ENCODE measurements around the gene IGFLR1. TPM values are rescaled to one million over a fixed set of nuclear protein-coding genes. Genes with fewer than 3 reads are reported as not detected.
A peak's percentile ranks its signal among the peaks of the same experiment; 100 is the strongest.

IGFLR1 gene
- total RNA-seq, 4 donors from 2014 or later: 0.87 to 4.8 (median 4.3) TPM

DNA sequence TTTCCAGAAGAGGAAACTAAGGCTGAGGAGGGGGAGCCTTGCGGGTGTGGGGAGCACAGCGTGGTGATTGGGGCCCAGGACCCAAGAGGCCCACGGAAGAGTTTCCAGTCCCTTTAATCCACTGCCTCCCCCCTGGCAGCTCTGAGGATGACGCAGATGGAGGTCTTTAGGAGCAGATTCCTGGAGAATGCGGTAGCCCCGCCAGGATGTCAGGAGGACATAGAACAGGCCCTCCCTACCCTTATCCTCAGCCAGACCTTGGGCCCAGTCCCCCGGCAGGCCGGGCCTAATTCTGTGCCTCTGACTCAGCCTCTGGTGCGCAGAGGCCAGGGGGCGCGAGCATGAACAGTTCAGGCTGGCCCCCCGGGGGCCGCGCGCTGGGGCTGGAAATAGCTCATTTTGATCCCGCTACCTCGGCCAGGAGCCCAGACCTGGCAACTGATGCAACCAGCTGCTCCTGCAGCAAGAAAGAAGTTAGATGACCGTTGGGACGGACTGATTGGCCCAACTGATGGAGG, 15.0 kb upstream of the IGFLR1 start:
- H3K27me3 ChIP-seq: no peaks in the 10 kb centered on the region
- H3K9me3 ChIP-seq: no peaks in the 10 kb centered on the region
- WGBS, 2 donors: 5 to 20% methylated on average over 1 to 16 of the region's 19 CpGs
- no peak for TF ChIP-seq POLR2A (IDR thresholded peaks at IDR 0.05)
- TF ChIP-seq, protein P1, sequence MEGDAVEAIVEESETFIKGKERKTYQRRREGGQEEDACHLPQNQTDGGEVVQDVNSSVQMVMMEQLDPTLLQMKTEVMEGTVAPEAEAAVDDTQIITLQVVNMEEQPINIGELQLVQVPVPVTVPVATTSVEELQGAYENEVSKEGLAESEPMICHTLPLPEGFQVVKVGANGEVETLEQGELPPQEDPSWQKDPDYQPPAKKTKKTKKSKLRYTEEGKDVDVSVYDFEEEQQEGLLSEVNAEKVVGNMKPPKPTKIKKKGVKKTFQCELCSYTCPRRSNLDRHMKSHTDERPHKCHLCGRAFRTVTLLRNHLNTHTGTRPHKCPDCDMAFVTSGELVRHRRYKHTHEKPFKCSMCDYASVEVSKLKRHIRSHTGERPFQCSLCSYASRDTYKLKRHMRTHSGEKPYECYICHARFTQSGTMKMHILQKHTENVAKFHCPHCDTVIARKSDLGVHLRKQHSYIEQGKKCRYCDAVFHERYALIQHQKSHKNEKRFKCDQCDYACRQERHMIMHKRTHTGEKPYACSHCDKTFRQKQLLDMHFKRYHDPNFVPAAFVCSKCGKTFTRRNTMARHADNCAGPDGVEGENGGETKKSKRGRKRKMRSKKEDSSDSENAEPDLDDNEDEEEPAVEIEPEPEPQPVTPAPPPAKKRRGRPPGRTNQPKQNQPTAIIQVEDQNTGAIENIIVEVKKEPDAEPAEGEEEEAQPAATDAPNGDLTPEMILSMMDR (IDR thresholded peaks at IDR 0.05): no peak
- H3K27ac ChIP-seq: peak overlapping the region; percentile 93 to 98 (median 96)
- H3K36me3 ChIP-seq: peaks cover 8 to 48% (median 21%) of the 10 kb centered on the region in 3 donors
- intact Hi-C loops (cut with DNase I): no loop called here
- H3K4me3 ChIP-seq: peak overlapping the region; percentile 69 to 94 (median 91)
- peaks cover 32 to 53% (median 37%) of the 10 kb centered on the region in 3 donors for H3K4me1 ChIP-seq
- DNase-seq: no peak

GRCh38 chr19:35756377-35757230, 14.4 kb upstream of the IGFLR1 start, which contains the start of gene HSPB6:
Gene HSPB6, minus strand, starts transcription at chr19:35757029. Its CDS starts 21 bp downstream, at chr19:35757008.
- peaks cover 32 to 53% (median 37%) of the 10 kb centered on the region in 3 donors for H3K4me1 ChIP-seq
- peak within 1 kb of the TSS; percentile 69 to 94 (median 91) for H3K4me3 ChIP-seq
- intact Hi-C loops (cut with DNase I): no loop called here
- H3K36me3 ChIP-seq: peaks cover 8 to 48% (median 21%) of the 10 kb centered on the region in 3 donors
- no peaks in the 10 kb centered on the region for H3K9me3 ChIP-seq
- DNase-seq: no peak
- WGBS, 2 donors: 19 to 41% methylated on average over 11 to 13 of the region's 52 CpGs
- no peaks in the 10 kb centered on the region for H3K27me3 ChIP-seq
- H3K27ac ChIP-seq: peak within 1 kb of the TSS; percentile 93 to 98 (median 96)
- peak in 2 of 4 donors; percentile 34 to 71 for TF ChIP-seq POLR2A (IDR thresholded peaks at IDR 0.05)
- TF ChIP-seq, protein P1 (IDR thresholded peaks at IDR 0.05): no peak

DNA sequence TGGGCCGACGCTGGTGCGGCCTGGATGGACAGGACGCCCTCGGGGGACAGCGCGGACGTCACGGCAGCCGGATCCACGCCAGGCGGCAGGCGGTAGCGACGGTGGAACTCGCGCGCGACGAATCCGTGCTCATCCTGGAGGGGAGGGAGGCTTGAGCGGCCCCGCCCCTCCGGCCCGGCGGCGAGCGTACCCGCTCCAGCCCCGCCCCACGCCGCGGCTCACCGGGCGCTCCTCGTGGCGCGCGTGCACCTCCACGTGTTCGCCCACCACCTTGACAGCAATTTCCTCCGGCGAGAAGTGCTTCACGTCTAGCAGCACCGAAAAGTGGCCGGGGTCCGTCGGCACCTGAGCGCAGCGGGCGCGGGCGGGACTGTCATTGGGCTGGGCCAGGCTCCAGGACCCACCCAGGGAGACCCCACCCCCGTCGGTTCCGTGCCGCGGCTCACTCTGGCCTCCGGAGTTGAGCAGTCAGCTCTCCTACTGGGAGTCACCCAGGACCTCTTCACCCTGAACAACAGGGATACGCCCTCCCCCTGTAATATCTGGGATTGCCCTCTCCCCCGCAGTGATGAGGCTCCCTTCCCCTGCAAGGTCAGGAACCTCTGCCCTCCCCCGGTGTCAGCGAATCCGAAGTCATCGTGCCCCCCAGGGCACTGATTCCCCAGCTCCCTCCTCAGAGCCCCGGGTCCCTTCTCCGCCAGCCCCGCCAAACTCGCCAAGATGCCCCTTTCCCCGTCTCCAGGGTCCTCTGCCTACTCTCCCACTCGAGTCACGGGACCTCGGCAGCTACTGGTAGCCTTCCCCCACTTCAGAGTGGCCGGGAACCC, 13.5 kb upstream of the IGFLR1 start:
- 20 to 50% methylated on average over 14 to 33 of the region's 74 CpGs for WGBS, 2 donors
- Histone ChIP-seq H3K27me3 (no peaks in the 10 kb centered on the region), H3K4me1 (peaks cover 32 to 53% (median 37%) of the 10 kb centered on the region in 3 donors), H3K9me3 (no peaks in the 10 kb centered on the region), H3K4me3 (peak overlapping the region; percentile 27 to 94 (median 78)), H3K27ac (peak overlapping the region; percentile 93 to 98 (median 96)), H3K36me3 (peaks cover 8 to 43% (median 21%) of the 10 kb centered on the region in 3 donors)
- no peak for DNase-seq
- intact Hi-C loops (cut with DNase I): no loop called here
- no peak for TF ChIP-seq POLR2A (IDR thresholded peaks at IDR 0.05)
- TF ChIP-seq, protein P1 (IDR thresholded peaks at IDR 0.05): no peak

DNA sequence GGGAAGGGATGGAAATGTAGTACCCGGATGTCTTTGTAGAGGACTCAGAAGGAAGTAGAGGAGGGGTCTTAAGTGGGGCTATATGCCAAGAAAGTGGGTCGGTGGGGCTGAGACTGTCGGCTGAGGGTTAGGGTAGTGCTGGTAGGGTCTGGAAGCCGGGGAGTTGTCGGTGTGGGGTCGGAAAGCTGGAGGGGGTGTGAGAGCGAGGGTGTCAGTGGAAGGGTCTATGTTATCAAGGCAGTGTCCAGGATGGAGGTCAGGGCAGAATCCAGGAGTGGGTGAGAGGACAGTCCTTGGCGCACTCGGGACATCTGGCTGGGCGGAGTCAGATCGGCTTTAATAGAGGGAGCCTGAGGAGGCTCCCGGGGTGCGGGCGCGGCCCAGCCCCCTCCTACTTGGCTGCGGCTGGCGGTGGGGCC, 12.9 kb upstream of the IGFLR1 start:
- DNase-seq: no peak
- 32 to 61% methylated on average over 12 to 17 of the region's 17 CpGs for WGBS, 2 donors
- TF ChIP-seq POLR2A (IDR thresholded peaks at IDR 0.05): no peak
- TF ChIP-seq, protein P1 (IDR thresholded peaks at IDR 0.05): no peak
- Histone ChIP-seq H3K27ac (peak overlapping the region; percentile 93 to 98 (median 96)), H3K36me3 (peaks cover 8 to 37% (median 21%) of the 10 kb centered on the region in 3 donors), H3K9me3 (no peaks in the 10 kb centered on the region), H3K4me3 (peak overlapping the region; percentile 27 to 94 (median 78)), H3K4me1 (peaks cover 34 to 55% (median 37%) of the 10 kb centered on the region in 3 donors), H3K27me3 (no peaks in the 10 kb centered on the region)
- intact Hi-C loops (cut with DNase I): no loop called here

Data from esophagus squamous epithelium (tissue), 5 donors.